ENCODE measurements around the gene GAB2.
A peak's percentile ranks its signal among the peaks of the same experiment; 100 is the strongest.
"Not testable (repeated sequence)": the region's sequence is repeated elsewhere in the genome, so short reads cannot be mapped to it uniquely, and the experiment has no call there.

Gene GAB2, protein sequence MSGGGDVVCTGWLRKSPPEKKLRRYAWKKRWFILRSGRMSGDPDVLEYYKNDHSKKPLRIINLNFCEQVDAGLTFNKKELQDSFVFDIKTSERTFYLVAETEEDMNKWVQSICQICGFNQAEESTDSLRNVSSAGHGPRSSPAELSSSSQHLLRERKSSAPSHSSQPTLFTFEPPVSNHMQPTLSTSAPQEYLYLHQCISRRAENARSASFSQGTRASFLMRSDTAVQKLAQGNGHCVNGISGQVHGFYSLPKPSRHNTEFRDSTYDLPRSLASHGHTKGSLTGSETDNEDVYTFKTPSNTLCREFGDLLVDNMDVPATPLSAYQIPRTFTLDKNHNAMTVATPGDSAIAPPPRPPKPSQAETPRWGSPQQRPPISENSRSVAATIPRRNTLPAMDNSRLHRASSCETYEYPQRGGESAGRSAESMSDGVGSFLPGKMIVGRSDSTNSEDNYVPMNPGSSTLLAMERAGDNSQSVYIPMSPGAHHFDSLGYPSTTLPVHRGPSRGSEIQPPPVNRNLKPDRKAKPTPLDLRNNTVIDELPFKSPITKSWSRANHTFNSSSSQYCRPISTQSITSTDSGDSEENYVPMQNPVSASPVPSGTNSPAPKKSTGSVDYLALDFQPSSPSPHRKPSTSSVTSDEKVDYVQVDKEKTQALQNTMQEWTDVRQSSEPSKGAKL

DNA sequence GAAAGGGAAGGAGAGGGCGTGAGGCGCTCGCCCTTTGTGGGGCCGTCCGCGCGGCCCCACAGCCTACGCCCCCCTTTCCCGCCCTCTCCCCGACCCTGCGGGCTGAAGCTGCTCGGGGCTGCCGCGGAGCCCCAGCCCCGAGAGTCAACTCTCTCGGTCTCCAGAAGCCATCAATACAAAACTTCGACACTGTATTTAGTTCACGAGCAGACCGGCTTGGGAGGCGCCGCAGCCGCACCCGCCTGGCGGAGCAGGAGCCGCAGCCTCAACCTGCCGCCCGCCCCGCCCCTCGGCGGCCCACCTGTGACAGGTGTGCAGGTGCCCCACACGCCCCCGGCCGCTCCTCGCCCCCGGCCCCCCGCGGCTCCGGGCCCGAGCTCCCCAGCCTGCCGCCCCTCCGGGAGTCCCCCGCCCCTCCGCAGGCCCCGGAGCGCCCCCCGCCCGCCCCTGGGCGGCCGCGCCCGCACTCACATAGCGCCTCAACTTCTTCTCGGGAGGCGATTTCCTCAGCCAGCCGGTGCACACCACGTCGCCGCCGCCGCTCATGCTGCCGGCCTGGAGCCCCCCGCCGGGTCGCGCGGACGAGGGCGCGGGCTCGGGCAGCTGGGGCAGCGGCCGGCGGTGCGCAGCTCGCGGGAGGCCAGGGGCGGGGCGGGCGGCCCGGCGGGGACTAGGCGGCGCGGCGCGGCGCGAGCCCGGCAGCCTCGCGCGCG is at the start of gene GAB2:
TSS of gene GAB2 (minus strand) at position 646 of the 713 bp plus-strand sequence. CDS start at position 546, 100 bp downstream.
- no peak for DNase-seq

DNA sequence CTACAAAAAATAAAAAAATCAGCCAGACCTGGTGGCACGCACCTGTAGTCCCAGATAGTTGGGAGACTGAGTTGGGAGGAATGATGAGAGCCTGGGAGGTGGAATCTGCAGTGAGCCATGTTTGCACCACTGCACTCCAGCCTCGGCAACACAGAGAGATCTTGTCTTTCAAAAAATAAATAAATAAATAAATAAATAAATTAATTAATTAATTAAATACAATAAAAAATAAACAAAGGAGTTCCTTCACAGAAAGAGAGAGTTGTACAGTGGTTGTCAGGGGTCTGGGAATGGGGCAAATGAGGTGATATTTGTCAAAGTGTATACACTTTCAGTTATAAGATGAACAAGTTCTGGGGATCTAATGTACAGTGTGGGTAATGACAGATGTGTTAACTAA is 49.8 kb upstream of the GAB2 start:
- DNase-seq = no peak

DNA sequence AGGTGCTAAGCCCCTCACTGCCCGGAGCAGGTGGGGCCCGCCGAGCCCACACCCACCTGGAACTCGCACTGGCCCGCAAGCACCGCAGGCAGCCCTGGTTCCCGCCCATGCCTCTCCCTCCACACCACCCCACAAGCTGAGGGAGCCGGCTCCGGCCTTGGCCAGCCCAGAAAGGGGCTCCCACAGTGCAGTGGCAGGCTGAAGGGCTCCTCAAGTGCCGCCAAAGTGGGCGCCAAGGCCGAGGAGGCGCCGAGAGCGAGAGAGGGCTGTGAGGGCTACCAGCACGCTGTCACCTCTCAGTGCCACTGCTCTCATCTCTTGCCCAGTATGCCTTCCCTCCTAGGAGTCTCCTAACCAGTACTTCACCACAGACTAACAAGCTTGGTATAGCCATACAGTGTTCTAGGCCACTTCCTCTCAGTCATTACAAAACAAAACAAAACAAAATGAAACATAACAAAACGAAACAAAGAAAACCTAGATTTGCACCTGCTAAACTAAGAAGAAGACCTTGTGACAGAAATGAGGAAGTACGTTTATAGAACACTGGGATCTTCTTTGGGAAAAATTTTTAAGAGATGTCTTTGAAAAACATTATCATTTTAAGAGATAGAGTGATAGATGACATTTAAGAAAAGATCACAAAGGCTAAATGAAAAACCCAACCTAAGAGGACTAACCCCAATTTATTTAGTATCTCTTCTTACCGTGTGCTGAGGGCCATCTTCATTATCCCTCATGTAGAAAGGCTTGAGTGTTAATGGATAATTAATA is 47.7 kb upstream of the GAB2 start:
- DNase-seq = peak; percentile 10

DNA sequence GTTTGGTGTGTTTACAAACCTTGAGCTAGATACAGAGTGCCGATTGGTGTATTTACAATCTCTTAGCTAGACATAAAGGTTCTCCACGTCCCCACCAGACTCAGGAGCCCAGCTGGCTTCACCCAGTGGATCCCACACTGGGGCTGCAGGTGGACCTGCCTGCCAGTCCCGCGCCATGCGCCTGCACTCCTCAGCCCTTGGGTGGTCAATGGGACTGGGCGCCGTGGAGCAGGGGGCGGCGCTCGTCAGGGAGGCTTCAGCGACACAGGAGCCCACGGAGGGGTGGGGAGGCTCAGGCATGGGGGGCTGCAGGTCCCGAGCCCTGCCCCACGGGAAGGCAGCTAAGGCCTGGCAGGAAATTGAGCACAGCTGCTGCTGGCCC is 47.2 kb upstream of the GAB2 start:
- DNase-seq = not testable (repeated sequence)

DNA sequence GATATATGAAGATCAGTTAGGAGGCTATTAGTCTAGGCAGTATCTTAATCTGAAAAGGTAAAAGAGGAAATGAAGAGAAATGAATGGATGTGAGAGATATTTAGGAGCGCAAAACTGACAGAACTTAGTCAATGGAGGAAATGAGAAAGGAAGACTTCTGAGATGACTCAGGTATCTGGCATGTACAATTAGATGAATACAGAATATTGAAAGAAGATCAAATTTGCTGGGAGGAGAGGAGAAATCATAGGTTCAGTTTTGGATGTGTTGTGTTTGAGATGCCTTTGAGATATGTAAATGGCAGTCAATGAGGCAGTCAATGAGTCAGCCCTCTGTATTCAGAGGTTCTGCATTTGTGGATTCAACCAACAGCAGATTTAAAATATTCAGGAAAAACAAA is 42.9 kb upstream of the GAB2 start:
- no peak for DNase-seq

DNA sequence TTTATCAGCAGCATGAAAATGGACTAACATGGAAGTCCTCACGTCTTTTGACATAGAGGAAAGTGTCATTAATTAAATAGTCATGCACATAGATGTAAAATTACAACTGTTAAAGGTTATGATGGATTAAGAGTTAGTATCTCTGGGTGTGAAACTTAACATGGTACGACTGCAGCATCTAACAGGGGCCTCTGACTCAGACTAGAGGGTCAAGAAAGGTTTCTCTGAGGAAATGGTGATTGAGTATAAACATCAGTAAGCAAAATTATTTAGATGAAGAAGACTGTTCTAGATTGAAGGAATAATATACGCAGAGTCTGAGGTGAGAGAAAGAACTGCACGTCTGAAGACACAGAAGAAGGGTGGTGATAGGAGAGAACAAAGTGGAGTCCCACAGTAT is 42.1 kb upstream of the GAB2 start:
- DNase-seq = no peak

DNA sequence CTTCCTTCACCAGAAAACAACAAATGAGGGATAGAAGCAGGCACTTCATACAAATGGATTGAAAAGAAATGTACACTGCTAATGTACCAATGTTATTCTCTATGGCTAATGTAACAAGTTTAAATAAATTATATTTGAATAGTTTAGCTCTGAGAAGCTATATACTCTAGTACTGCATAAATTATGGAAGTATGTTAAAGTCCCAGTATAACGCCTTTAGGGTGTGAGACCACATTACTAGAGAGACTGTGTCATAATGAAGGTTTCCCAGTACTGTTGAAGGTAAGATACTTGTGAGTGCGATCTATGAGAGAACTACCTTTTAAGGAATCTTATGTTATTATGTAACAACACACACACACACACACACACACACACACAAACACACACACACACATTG is 39.8 kb upstream of the GAB2 start:
- DNase-seq = no peak

DNA sequence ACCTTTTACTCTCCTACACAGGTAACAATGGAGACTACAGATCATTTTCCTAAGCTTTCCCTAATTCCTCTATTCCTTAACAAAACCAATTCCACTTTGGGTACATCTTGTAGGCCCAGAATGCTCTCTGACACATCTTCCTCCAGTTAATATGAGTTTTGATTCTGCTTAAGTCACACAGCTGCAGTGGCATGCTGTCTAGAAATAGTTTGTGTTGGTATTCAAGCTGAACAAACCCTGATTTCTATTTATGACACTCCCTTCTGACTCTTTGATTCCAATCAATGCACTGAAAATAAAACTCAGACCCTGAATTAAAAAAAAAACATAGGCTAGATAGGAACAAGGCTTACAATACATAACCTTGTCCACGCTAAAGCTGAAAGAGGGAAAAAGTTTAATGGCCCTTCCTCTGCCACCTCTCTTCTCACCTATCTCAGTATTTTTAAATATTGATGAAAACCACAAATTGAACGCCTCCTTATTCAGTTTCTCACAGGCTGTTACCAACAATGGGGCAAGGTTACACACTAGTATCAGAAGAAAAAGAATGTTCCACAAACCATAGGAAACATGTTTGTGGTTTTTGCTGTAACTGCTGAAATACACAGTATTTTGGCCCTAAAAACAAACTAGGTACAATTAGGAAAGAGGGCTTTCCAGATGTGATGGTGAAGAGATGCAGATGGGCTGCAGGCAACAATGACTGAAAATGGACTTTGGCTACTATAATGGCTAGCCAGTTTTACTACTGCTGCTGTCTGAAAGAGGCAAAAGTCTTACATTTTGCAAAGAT is 35.7 kb upstream of the GAB2 start:
- DNase-seq = no peak

DNA sequence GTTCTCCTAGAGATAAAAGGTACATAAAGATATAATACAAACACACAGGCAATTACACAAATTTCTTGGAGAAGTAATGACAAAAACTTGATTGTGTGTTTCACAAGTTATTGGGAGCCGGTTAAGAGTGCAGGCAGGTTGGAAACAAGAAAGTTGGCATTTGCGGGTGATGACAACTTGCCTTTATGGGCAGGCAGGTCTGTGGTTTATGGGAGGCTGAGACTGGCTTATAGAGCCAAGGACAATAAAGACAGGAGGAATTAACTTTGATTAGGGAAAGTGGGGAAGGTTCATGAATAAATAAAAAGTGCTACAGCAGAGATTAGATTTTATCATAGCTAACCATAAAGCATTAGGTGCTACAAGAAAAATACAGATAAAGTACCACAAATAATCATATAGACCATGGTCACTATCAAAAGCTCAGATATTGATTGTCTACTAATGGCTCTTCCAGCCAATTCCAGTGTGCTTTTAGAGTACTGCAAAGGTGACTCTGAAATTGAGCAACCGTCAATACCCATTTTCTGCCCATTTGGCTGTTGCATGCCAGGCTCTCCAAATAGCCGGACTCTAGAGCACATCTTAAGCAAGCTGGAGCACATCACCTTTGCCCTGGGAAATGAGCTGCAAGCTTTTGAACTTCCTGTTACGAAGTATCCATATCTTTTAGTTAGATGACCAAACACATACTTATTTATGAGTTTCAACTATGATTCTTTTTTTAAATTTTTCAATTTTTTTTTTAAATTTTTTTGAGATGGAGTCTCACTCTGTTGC is 33.9 kb upstream of the GAB2 start:
- no peak for DNase-seq

DNA sequence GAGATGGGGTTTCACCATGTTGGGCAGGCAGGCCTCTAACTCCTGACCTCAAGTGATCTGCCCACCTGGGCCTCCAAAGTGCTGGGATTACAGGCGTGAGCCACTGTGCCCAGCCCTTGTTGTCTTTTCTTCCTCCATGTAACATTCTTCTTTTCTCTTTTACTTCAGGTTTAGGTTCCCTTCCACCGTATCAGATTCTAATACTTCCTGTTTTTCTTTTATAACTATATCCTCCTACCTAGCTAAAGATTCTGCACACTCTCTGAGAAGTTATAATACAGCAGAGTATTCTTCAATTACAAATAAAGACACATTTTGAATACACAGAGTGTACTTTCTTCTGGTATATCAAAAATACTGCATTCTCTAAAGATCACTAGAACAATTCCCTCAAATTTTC is 33.2 kb upstream of the GAB2 start:
- no peak for DNase-seq

DNA sequence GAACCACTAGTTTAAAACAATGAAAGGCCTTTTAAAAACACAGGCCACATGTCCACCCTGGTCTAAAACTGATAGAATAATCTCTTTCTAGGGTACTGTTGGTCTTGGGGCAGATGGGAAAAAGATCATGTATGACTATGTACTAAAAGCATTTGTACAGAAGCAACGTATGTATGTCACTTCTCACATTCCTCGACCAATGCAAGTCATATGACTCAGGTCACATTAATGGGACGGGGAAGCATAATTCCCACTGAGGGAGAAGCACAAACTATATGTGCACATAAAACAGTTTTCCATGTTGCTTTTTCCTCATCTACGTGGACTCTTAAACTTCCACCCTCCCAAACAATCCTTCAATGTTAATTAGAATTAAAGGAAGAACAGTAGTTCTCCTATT is 32.2 kb upstream of the GAB2 start:
- no peak for DNase-seq

DNA sequence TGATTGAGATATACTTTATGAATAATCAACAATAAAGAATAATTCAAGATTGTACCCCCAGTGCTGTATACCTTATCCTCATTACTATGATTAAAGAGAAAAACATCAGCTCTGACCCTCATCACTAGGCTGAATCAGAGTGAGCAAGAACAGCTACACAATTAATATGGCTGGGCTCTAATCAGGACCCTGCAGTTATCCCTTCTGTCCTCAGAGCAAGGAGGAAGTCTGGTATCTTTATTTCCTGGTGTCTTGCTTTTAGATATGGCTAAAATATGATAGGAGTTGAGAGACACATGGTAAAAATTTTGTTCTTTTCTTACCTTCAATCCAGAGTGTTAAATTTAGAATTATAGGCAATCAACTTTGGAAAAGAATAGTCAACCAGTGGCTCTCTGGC is 28.6 kb upstream of the GAB2 start:
- no peak for DNase-seq

DNA sequence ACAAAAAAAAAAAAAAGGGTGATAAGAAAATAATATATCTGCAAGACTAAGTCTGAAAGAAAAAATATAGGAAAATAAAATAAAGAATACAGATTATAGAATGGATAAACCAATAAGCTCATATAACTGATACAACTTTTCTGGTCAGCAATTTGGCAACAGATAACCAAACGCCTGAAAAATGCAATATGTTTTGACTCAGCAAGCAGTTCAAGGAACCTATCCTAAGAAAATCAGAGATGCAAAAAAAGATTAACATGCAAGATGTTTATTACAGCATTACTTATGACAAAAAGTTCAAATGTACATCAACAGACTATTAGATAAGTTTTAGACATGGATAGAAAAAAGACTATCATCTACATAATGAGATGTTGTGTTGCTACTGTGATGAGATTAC is 27.1 kb upstream of the GAB2 start:
- DNase-seq = no peak

DNA sequence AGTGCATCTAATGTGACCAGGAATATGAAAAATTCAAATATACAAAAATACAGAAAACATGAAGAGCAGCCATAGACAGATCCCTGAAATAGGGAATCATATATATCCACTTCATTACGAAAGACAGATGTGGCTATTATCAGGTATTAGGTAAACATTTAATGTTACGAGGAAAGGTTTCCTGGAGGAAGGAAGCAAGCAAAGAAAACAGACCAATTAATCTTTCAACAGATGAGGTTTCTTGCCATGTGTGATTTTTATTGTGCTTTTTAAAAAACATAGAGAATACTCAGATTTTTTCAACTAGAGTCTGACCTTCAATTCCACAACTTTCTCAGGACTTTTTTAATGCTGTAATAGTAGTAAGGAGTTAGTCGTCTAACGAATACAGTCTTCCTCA is 24.3 kb upstream of the GAB2 start:
- DNase-seq = no peak

DNA sequence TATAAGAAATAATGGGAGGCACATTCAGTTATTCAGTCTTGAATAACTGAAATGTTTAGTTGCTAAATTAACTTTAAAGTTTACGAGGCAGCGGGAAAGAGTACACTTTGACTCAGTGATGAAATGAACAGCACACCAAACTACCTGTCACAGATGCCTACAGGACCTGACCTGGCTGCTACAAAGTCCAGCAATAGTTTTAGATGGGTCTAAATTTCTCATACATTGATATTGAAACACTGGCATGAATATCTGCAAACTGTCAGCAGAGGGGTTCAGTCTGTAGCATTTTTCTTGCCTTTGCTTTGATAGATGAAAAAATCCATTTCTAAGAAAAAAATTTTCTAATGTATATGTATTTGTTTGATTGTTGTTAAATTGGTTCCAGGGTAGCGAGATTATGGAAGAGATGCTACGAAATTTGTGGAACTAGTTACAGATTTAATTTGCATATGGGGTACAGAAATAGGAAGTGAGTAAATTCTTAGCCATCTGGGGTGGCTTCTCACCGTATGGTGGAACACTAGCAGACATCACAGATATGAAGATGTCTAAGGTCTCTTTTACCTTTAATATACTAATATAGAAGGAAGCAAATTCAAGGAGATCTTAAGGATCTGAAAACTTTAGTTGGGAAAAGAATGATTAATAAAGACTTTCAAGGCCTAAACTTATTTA is 20.8 kb upstream of the GAB2 start:
- no peak for DNase-seq

DNA sequence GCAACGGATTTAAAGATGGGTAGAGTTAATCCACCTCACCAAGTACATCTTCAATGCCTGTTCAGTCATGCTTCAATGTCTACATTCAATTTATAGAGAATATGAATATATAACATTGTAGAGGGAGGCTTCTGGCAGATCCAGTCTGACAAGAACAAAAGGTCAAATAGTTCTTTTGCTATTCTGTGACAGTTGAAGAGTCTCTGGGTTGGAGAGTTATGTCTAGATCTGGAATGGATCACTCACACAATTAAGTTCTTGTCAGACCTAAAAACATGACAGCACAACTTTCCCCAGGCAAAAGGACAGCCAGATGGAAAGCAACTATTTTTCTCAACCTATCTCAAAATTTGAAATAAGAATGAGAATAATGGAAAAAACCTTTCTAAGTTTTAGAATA is 15.3 kb upstream of the GAB2 start:
- DNase-seq = no peak

DNA sequence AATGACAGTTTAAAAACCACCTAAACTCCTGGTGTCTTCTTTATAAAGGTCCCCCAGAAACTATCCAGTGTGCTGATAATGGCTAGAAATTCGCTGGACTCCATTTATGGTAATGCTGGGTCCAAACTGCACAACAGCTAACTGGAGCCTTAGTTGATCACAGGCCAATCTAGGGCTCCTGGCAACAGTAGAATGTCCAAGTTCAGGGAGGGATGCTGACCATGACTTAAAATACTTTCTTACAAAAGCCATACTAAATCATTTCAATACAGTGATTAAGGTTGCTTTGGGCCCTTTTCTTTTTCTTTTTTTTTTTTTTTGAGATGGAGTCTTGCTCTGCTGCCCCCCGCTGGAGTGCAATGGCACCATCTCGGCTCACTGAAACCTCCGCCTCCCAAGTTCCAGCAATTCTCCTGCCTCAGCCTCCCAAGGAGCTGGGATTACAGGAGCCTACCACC is 14.5 kb upstream of the GAB2 start:
- no peak for DNase-seq

DNA sequence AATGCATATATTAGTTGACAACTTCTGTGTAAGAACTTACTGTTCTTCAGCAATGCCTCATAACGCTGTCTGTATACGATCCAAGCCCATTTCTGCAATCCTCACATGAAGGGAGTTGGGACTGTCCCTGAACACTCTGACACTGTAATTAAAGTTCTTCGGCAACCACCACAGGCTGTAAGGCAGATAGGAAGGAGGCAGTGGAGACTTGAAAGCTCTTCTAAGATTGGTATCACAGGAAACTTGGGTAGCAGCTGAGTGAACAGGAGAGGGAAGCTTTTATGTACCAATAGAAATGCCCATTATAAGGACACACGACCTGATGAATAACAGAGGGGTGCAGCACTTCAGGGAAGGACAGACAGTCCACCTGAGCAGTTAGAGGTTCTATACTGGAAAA is 12.0 kb upstream of the GAB2 start:
- DNase-seq = no peak

DNA sequence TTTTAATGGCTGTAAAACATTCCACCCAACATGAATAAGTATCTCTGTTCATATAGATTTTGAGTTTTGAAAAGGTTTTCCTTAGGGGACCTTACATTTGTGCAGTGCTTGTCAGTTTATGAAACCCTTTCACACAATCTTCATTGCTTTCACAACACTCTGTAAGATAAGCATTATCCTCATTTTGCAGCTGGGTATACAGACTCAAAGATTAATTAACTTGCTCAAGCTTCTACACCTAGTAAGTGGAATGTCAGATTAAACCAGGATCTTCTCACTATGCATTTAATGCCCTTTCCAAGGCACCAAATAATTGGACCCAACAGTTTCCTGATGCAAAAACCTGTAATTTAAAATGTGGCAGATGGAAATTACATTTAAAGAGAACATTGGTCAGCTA is 11.6 kb upstream of the GAB2 start:
- no peak for DNase-seq

DNA sequence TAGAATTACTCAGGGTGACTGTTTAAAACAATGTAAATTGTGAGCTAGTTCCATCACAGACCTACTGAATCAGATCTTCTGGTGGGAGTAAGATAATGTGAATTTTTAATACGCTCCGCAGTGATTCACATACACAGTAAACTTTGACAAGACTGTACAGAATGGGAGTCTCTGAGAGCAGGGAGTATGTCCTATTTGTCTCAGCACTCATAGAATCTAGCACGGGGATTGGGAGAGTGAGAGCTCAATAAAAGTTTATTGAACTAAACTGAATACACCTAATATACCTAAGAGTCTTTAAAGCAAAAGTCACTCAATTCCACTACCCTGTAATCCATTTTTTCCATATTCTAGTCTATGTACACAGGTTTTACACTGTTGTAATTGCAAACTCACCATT is 11.2 kb upstream of the GAB2 start:
- DNase-seq = no peak

DNA sequence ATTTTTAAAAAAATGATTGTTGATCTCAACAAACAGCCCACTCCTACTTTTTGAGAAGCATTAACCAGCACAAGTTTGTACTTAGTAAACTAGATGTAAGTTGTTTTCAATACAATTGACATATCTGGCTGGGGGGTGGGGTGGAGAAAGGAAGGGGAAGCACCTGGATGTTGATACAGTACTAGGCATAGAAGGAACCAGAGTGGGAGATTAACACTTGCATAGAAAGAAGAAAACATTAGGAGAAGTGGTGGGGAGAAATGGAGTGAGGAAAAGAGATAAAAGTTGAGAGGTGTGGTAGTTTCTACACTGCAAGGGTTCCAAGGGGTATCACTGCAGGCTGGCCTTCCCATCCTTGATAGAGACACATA is 10.6 kb upstream of the GAB2 start:
- DNase-seq = no peak

All from CD4-positive, alpha-beta T cell treated with Interferon gamma for 1 hour (primary cell).